Measurements from ENCODE around the gene MIOX. TPM values are rescaled to one million over a fixed set of nuclear protein-coding genes. Genes with fewer than 3 reads are reported as not detected.
A peak's percentile ranks its signal among the peaks of the same experiment; 100 is the strongest.

Gene MIOX
- total and polyA plus RNA-seq, 2 of the 13 experiments (the other 11 are each of a cell fraction or from before 2014, with no cell fraction given) = 1.5 to 2.9 TPM

- TF ChIP-seq MEIS2 (CRISPR knock-in tag; IDR thresholded peaks at IDR 0.05) (peak; percentile 48; the same call in 1 of the 2 replicates), ZBTB21 (CRISPR knock-in tag; IDR thresholded peaks at IDR 0.05) (0 out of 2 replicates have a peak, but pooled peaks have one; percentile 21), SUZ12 (IDR thresholded peaks at IDR 0.05; ENCODE audit: low read depth, low read length) (no peak), SNAPC5 (CRISPR knock-in tag; IDR thresholded peaks at IDR 0.05; ENCODE audit: borderline replicate concordance) (no peak), ZNF678 (CRISPR knock-in tag; IDR thresholded peaks at IDR 0.05) (0 out of 2 replicates have a peak, but pooled peaks have one; percentile 37), ZKSCAN5 (CRISPR knock-in tag; IDR thresholded peaks at IDR 0.05) (no peak), PPARG (CRISPR knock-in tag; conservative IDR thresholded peaks at IDR 0.05) (no peak), PRDM10 (CRISPR knock-in tag; IDR thresholded peaks at IDR 0.05; ENCODE audit: low read depth) (peak; percentile 29; the same call in 1 of the 2 replicates), ARID3A (IDR thresholded peaks at IDR 0.05; ENCODE audit: low read depth, low read length) (no peak), MIER2 (CRISPR knock-in tag; IDR thresholded peaks at IDR 0.05) (no peak), ZNF816 (CRISPR knock-in tag; IDR thresholded peaks at IDR 0.05; ENCODE audit: borderline replicate concordance) (peak; percentile 44; the same call in 1 of the 2 replicates), ZNF10 (CRISPR knock-in tag; IDR thresholded peaks at IDR 0.05; ENCODE audit: borderline replicate concordance, low read depth) (no peak), ELF1 (CRISPR knock-in tag; IDR thresholded peaks at IDR 0.05) (no peak), CEBPB (IDR thresholded peaks at IDR 0.05; ENCODE audit: borderline replicate concordance, low read depth, low read length) (no peak), CHCHD3 (CRISPR knock-in tag; IDR thresholded peaks at IDR 0.05) (no peak), ZSCAN22 (CRISPR knock-in tag; IDR thresholded peaks at IDR 0.05) (no peak), NR0B2 (CRISPR knock-in tag; IDR thresholded peaks at IDR 0.05) (no peak), ZSCAN9 (CRISPR knock-in tag; IDR thresholded peaks at IDR 0.05; ENCODE audit: borderline replicate concordance) (no peak), ZNF878 (CRISPR knock-in tag; IDR thresholded peaks at IDR 0.05) (peak; percentile 76; the same call in 1 of the 2 replicates), ZNF784 (CRISPR knock-in tag; IDR thresholded peaks at IDR 0.05; ENCODE audit: borderline replicate concordance) (peak; percentile 48; the same call in 1 of the 2 replicates), RNF2 (conservative IDR thresholded peaks at IDR 0.05; ENCODE audit: low read depth) (0 out of 2 replicates have a peak, but pooled peaks have one; percentile 49), ZNF782 (CRISPR knock-in tag; IDR thresholded peaks at IDR 0.05; ENCODE audit: borderline replicate concordance) (0 out of 2 replicates have a peak, but pooled peaks have one; percentile 62), ZNF607 (CRISPR knock-in tag; IDR thresholded peaks at IDR 0.05; ENCODE audit: borderline replicate concordance) (peak; percentile 47; the same call in 1 of the 2 replicates)
Observed at GRCh38 chr22:50485221-50486131, 1.2 kb upstream of the MIOX start (continued).
